ENCODE results near the gene HDDC2. TPM values are rescaled to one million over a fixed set of nuclear protein-coding genes. Genes with fewer than 3 reads are reported as not detected.

The HDDC2 gene
- total and polyA plus RNA-seq, 3 donors from 2014 or later, result 61.3 to 112 (median 89.6) TPM

DNA sequence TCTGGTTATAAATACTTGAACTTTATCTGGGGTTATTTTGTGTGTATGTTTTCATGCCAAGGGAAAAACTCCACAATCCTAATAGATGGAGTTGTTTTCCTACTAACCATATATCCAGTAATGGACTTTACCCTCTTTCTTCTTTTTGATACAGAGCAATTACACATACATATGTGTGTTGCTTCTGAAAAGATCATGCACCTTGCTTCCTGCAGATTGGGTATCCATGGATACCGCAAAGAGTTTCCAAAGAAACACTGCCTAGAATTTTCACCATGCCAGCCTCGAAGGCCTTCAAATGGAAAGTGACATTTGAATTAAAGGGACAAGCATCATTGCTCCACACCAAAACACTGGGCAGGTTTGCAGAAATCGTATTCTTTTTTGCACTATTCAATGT, 26.8 kb downstream of the HDDC2 start:
- no peak overlapping the region for H3K4me3 ChIP-seq
- H3K27me3 ChIP-seq, result no peaks in the 10 kb centered on the region
- no peak for DNase-seq
- H3K4me1 ChIP-seq, result no peaks in the 10 kb centered on the region
- no peaks in the 10 kb centered on the region for H3K36me3 ChIP-seq (ENCODE audit: low read depth, missing control alignments)
- intact Hi-C loops (cut with DNase I; ENCODE audit: low total_unique reads), result no loop called here
- no peak for TF ChIP-seq POLR2A (IDR thresholded peaks at IDR 0.05)
- no peaks in the 10 kb centered on the region for H3K9me3 ChIP-seq
- 86 to 91% methylated on average over 3 of the region's 3 CpGs for WGBS, 2 donors
- H3K27ac ChIP-seq, result no peak overlapping the region

DNA sequence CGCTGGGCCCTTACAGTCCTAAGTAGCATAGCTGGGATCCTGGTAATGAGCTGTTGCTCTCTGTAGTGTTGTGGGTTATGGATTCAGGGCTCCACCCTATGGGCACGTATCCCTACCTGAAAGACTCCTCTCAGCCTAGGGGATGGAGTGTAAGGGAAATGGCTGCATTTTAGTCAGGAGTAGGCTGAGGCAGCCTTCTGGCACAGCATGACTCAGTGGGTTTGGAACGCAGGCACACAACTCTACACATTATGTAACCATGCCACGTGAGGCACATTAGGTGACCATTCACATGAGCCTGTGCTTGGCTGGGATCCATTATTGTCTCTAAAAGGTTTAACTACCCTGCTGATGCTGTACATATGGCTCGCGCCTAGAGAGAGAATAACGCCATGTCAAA, 27.8 kb downstream of the HDDC2 start:
- Histone ChIP-seq H3K36me3 (ENCODE audit: low read depth, missing control alignments) (no peaks in the 10 kb centered on the region), H3K9me3 (no peaks in the 10 kb centered on the region), H3K27me3 (no peaks in the 10 kb centered on the region), H3K4me1 (no peaks in the 10 kb centered on the region), H3K27ac (no peak overlapping the region), H3K4me3 (no peak overlapping the region)
- intact Hi-C loops (cut with DNase I; ENCODE audit: low total_unique reads), result no loop called here
- 88 to 91% methylated on average over 7 of the region's 7 CpGs for WGBS, 2 donors
- DNase-seq, result no peak
- TF ChIP-seq, protein P1, sequence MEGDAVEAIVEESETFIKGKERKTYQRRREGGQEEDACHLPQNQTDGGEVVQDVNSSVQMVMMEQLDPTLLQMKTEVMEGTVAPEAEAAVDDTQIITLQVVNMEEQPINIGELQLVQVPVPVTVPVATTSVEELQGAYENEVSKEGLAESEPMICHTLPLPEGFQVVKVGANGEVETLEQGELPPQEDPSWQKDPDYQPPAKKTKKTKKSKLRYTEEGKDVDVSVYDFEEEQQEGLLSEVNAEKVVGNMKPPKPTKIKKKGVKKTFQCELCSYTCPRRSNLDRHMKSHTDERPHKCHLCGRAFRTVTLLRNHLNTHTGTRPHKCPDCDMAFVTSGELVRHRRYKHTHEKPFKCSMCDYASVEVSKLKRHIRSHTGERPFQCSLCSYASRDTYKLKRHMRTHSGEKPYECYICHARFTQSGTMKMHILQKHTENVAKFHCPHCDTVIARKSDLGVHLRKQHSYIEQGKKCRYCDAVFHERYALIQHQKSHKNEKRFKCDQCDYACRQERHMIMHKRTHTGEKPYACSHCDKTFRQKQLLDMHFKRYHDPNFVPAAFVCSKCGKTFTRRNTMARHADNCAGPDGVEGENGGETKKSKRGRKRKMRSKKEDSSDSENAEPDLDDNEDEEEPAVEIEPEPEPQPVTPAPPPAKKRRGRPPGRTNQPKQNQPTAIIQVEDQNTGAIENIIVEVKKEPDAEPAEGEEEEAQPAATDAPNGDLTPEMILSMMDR (IDR thresholded peaks at IDR 0.05), result no peak
- no peak for TF ChIP-seq POLR2A (IDR thresholded peaks at IDR 0.05)

DNA sequence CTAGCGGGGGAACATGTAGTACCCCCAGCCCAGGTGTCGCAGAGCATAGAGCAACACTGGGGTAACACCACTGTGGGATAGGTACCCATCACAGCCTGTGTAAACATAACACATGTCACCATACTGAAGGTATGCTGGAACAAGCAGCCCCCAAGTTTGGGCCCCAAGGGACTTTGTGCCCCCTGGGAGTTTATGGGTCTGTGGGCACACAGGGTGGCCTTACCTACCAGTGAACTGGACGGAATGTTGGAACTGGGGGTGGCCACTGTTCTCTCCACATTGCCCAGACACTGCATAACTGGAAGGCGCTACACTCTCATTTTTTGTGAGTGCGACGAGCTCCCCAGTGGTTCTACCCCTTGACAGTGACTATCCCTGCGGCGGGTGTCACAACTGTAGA, 28.5 kb downstream of the HDDC2 start:
- no peaks in the 10 kb centered on the region for H3K9me3 ChIP-seq
- H3K4me3 ChIP-seq, result no peak overlapping the region
- H3K27ac ChIP-seq, result no peak overlapping the region
- WGBS, 2 donors, result 96 to 98% methylated on average over 3 to 8 of the region's 8 CpGs
- H3K4me1 ChIP-seq, result no peaks in the 10 kb centered on the region
- no peaks in the 10 kb centered on the region for H3K36me3 ChIP-seq (ENCODE audit: low read depth, missing control alignments)
- no peaks in the 10 kb centered on the region for H3K27me3 ChIP-seq
- intact Hi-C loops (cut with DNase I; ENCODE audit: low total_unique reads), result no loop called here
- no peak for DNase-seq
- no peak for TF ChIP-seq POLR2A (IDR thresholded peaks at IDR 0.05)
- TF ChIP-seq, protein P1 (IDR thresholded peaks at IDR 0.05), result no peak

DNA sequence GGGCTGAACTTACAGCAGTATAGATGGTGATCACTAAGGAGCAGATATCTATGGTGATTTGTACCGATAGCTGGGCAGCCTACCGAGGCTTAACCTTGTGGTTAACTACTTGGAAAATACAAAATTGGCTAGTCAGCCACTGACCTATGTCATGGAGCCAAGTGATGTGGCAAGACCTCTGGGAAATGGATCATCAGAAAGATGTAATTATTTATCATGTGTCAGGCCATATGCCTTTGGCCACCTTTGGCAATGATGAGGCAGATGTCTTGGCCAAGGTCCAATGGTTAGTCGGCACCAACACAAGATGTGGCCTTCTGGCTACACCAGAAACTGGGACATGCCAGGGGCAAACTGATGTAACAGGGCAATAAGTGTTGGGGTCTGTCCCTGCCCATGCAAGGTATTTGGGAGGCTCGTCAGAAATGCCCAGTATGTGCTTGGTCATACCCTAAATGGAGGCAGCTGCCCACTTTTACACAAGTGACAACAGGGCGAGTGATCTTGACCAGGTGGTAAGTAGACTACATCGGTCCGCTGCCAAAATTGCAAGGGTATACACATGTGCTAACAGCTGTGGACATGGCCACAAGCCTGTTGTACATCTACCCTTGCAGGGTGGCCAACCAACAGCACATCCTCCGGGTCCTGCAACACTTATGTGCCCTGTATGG, 30.1 kb downstream of the HDDC2 start:
- TF ChIP-seq POLR2A (IDR thresholded peaks at IDR 0.05), result no peak
- TF ChIP-seq, protein P1 (IDR thresholded peaks at IDR 0.05), result no peak
- intact Hi-C loops (cut with DNase I; ENCODE audit: low total_unique reads), result no loop called here
- Histone ChIP-seq H3K27ac (no peak overlapping the region), H3K27me3 (no peaks in the 10 kb centered on the region), H3K4me1 (no peaks in the 10 kb centered on the region), H3K36me3 (ENCODE audit: low read depth, missing control alignments) (no peaks in the 10 kb centered on the region), H3K4me3 (no peak overlapping the region), H3K9me3 (no peaks in the 10 kb centered on the region)
- WGBS, 2 donors, result 86 to 91% methylated on average over 8 of the region's 8 CpGs
- no peak for DNase-seq

DNA sequence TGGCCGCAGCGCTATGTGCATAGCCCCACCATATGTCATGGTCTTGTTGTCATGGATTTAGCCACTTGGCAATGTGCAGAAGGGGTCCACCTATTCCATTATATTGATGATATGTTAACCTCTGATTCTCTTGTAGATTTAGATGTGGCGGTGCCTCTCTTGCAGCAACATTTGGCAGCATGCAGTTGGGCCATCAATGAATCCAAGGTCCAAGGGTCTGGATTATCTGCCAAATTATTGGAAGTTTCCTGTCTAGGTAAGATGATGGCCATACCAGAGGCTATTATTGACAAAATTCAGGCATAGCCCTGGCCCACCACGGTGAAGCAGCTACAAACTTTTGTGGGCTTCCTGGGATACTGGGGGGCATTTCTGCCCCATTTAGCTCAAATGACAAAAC, 31.4 kb downstream of the HDDC2 start:
- H3K36me3 ChIP-seq (ENCODE audit: low read depth, missing control alignments), result no peaks in the 10 kb centered on the region
- no peak for DNase-seq
- no peaks in the 10 kb centered on the region for H3K4me1 ChIP-seq
- H3K27me3 ChIP-seq, result no peaks in the 10 kb centered on the region
- no peak overlapping the region for H3K4me3 ChIP-seq
- TF ChIP-seq, protein P1 (IDR thresholded peaks at IDR 0.05), result no peak
- TF ChIP-seq POLR2A (IDR thresholded peaks at IDR 0.05), result no peak
- WGBS, 2 donors, result 89 to 97% methylated on average over 4 of the region's 4 CpGs
- no peaks in the 10 kb centered on the region for H3K9me3 ChIP-seq
- intact Hi-C loops (cut with DNase I; ENCODE audit: low total_unique reads), result no loop called here
- H3K27ac ChIP-seq, result no peak overlapping the region

Data from testis (tissue), 3 donors.